Endodermal cell (in vitro differentiated cells): Measurements from ENCODE around the gene CALML3. TPM values are rescaled to one million over a fixed set of nuclear protein-coding genes. Genes with fewer than 3 reads are reported as not detected.

Source experiments
- DNase-seq: peaks from one replicate; pipeline ENCODE4 v3.0.0-alpha.2; 2017
- H3K27ac ChIP-seq: 2 replicates; pipeline ENCODE4 v1.5.1; 2013; ENCODE audit warnings: mild to moderate bottlenecking, low read depth, low read length, moderate library complexity
- H3K27me3 ChIP-seq: 2 replicates; pipeline ENCODE4 v1.6.1; 2013; ENCODE audit warnings: mild to moderate bottlenecking, low read length, moderate library complexity; ENCODE audit not compliant: insufficient read depth, control insufficient read depth, poor library complexity, severe bottlenecking
- H3K36me3 ChIP-seq: 2 replicates; pipeline ENCODE4 v1.7.0; 2013; ENCODE audit warnings: mild to moderate bottlenecking, low read length, moderate library complexity; ENCODE audit not compliant: control insufficient read depth, insufficient read depth
- H3K4me1 ChIP-seq: one replicate; pipeline ENCODE4 v1.7.0; 2013; ENCODE audit warnings: low read length; ENCODE audit not compliant: control insufficient read depth, insufficient read depth
- H3K4me3 ChIP-seq: 2 replicates; pipeline ENCODE4 v1.5.1; 2013; ENCODE audit warnings: mild to moderate bottlenecking, low read length, moderate library complexity
- H3K9ac ChIP-seq: 2 replicates; pipeline ENCODE4 v1.6.1; 2013; ENCODE audit warnings: mild to moderate bottlenecking, low read length, moderate library complexity; ENCODE audit not compliant: poor library complexity, severe bottlenecking; ENCODE audit errors: extremely low read depth
- H3K9me3 ChIP-seq: 2 replicates; pipeline ENCODE4 v1.6.1; 2013; ENCODE audit warnings: mild to moderate bottlenecking, low read length, moderate library complexity; ENCODE audit not compliant: control insufficient read depth
- H3K27ac Mint-ChIP-seq: 2 replicates; pipeline ENCODE4 v1.8.0; 2020; ENCODE audit warnings: mixed read lengths
- H3K27me3 Mint-ChIP-seq: 2 replicates; pipeline ENCODE4 v1.8.0; 2021; ENCODE audit warnings: mild to moderate bottlenecking, mixed read lengths; ENCODE audit not compliant: insufficient read depth
- H3K36me3 Mint-ChIP-seq: 2 replicates; pipeline ENCODE4 v1.8.0; 2020; ENCODE audit warnings: low read depth, mixed read lengths
- H3K4me1 Mint-ChIP-seq: 2 replicates; pipeline ENCODE4 v1.8.0; 2020; ENCODE audit warnings: mixed read lengths
- H3K4me3 Mint-ChIP-seq: 2 replicates; pipeline ENCODE4 v1.8.0; 2020; ENCODE audit warnings: mild to moderate bottlenecking, moderate library complexity, mixed read lengths
- H3K9me3 Mint-ChIP-seq: 2 replicates; pipeline ENCODE4 v1.8.0; 2020; ENCODE audit warnings: mild to moderate bottlenecking, mixed read lengths
- CTCF ChIP-seq: fragments of 200-600 bp; sonication (generic); conservative IDR thresholded peaks from 2 replicates; pipeline ENCODE4 v1.5.0; 2021; ENCODE audit warnings: antibody characterized with exemption, mild to moderate bottlenecking
- WGBS, 2 experiments: methylation state at CpG; one replicate each; pipeline versions ENCODE4 v1.1.5 to v1.1.7; 2013; ENCODE audit warnings: missing lambda C conversion rate in 2 of 2, mixed read lengths in 1 of 2; ENCODE audit not compliant: insufficient coverage in 1 of 2, insufficient read length in 1 of 2; 5-methylcytosine and 5-hydroxymethylcytosine counted together
- total RNA-seq, 2 donors: library from RNA; stranded (reverse); fragmentation: NEBNext Ultra II Directional in 1 of 2; extraction: Animal tissue kit (Norgen Biotek cat#: 25700) in 1 of 2; gene quantifications; 2 replicates in 1 of 2; 3 replicates in 1 of 2; pipeline ENCODE4 v1.2.1, GENCODE V29; 2021

CALML3 gene
- total RNA-seq, 2 donors from 2014 or later: not detected

DNA sequence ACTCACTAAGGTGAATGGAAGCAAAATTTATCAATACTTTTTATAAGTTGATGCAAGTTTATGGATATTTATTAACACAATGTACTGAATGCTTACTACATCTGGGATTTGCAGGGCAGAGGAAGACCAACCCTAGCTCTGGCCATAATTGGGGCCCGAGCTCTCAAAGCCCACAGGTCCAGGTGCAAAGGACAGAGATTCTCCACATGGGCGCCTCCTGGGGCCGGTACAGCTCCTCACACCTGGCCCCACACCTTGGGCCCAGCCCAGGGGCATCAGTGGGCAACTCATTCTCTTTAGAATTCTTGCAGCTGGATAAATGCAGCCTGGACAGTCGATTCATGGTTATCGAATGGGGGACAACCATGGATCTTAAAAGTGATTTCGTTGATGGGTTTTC, 47.1 kb downstream of the CALML3 start:
- DNase-seq: no peak
- Mint-ChIP-seq H3K27ac (no peak overlapping the region), H3K4me3 (no peak overlapping the region), H3K36me3 (no peaks in the 10 kb centered on the region), H3K27me3 (peaks cover 3% of the 10 kb centered on the region), H3K4me1 (peaks cover 6% of the 10 kb centered on the region), H3K9me3 (no peaks in the 10 kb centered on the region)
- H3K9ac ChIP-seq: no peak overlapping the region
- no peaks in the 10 kb centered on the region for H3K9me3 ChIP-seq
- no peak overlapping the region for H3K27ac ChIP-seq
- H3K4me1 ChIP-seq: no peaks in the 10 kb centered on the region
- H3K27me3 ChIP-seq: no peaks in the 10 kb centered on the region
- H3K36me3 ChIP-seq: no peaks in the 10 kb centered on the region
- WGBS, 2 experiments: 88 to 91% methylated on average over 4 to 6 of the region's 6 CpGs
- TF ChIP-seq CTCF: no peak
- no peak overlapping the region for H3K4me3 ChIP-seq

DNA sequence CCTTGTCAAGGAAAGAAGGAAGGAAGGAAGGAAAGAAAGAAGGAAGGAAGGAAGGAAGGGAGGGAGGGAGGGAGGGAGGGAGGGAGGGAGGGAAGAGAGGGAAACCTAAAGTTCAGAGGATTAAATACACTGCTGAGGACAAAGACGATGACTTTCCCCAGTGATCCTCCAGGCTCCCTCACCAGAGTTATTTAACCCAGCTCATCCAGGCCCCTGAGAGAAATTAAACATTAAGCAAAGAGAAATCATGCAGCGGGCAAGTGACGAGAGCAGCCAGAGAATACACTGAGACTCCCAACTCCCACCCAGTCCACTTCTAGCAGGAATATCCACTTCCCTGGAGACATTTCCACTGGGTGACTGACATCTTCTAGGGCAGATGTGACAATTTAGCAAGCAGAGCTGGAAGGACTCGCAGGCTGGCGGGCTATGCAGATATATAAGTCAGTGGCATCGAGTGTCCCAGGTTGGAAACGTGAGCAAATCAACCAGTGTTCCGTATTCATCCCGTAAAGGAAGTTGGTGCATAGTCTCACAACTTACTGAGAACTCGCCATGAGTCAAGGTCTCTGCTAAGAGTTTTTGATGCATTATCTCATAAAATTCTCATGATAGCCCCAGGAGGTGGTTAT, 48.7 kb downstream of the CALML3 start:
- Mint-ChIP-seq H3K4me3 (no peak overlapping the region), H3K9me3 (peaks cover 2% of the 10 kb centered on the region)
- H3K4me3 ChIP-seq: no peak overlapping the region

DNA sequence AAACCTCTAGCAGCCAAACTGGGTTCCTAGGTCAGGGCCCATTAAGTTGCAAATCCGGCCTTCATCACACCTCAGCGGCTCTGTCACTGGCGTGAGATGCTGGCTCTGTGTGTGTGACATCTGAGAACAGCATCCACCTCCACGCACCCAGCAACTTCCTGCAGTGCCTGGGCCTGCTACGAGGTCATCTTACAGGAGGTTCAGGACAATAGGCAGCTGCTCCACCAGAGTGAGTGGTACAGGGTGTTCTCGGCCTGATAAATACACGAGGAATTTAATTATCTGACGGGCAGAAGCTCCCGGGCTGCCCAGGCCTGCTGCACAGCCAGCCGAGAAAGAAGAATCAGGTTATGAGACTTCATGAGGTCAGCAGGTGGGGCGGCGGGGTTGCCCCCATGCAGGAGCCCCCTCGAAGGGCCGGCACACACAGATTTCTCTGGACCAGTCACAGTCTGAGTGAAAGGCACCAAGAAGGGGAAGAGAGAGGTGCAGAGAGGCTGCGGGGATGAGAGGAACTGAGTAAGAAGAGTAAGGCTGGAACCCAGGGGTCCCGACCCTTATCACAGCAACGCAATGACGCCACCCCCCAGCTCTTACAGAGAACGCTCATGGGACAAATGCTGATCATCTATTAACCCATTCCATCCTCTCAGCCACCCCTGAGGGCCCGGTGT, 49.3 kb downstream of the CALML3 start:
- no peaks in the 10 kb centered on the region for H3K27me3 ChIP-seq
- no peak overlapping the region for H3K4me3 ChIP-seq
- no peaks in the 10 kb centered on the region for H3K9me3 ChIP-seq
- DNase-seq: no peak
- Mint-ChIP-seq H3K36me3 (no peaks in the 10 kb centered on the region), H3K27me3 (peaks cover 1% of the 10 kb centered on the region), H3K4me3 (no peak overlapping the region), H3K27ac (no peak overlapping the region), H3K9me3 (peaks cover 2% of the 10 kb centered on the region), H3K4me1 (peaks cover 3% of the 10 kb centered on the region)
- H3K36me3 ChIP-seq: no peaks in the 10 kb centered on the region
- H3K4me1 ChIP-seq: no peaks in the 10 kb centered on the region
- H3K9ac ChIP-seq: no peak overlapping the region
- H3K27ac ChIP-seq: no peak overlapping the region
- TF ChIP-seq CTCF: no peak
- 86 to 89% methylated on average over 17 to 20 of the region's 20 CpGs for WGBS, 2 experiments

More for the DNA sequence above, 48.7 kb downstream of the CALML3 start:
- no peaks in the 10 kb centered on the region for H3K9me3 ChIP-seq
- no peak for DNase-seq
- Mint-ChIP-seq H3K4me1 (peaks cover 3% of the 10 kb centered on the region), H3K27ac (no peak overlapping the region), H3K36me3 (no peaks in the 10 kb centered on the region), H3K27me3 (peaks cover 3% of the 10 kb centered on the region)
- no peaks in the 10 kb centered on the region for H3K4me1 ChIP-seq
- WGBS, 2 experiments: 93 to 94% methylated on average over 8 to 10 of the region's 10 CpGs
- no peak overlapping the region for H3K27ac ChIP-seq
- no peak overlapping the region for H3K9ac ChIP-seq
- no peak for TF ChIP-seq CTCF
- H3K36me3 ChIP-seq: no peaks in the 10 kb centered on the region
- H3K27me3 ChIP-seq: no peaks in the 10 kb centered on the region
